ENCODE results near the gene PMVK.

Gene PMVK

GRCh38 chr1:154945962-154946850 lies 9.7 kb upstream of the PMVK start:
- Histone ChIP-seq H3K79me2 (ENCODE audit: insufficient read depth, low read length) (no peaks in the 10 kb centered on the region), H3K27me3 (ENCODE audit: insufficient read depth, low read length, poor library complexity) (no peaks in the 10 kb centered on the region), H3K36me3 (ENCODE audit: insufficient read depth, low read length) (peaks cover 39% of the 10 kb centered on the region), H3K4me1 (ENCODE audit: insufficient read depth, low read length) (peaks cover 24% of the 10 kb centered on the region), H3K27ac (ENCODE audit: low read length) (no peak overlapping the region), H3K9me3 (ENCODE audit: insufficient read depth, low read length, severe bottlenecking) (no peaks in the 10 kb centered on the region), H3K9ac (ENCODE audit: low read depth, low read length) (no peak overlapping the region), H4K20me1 (ENCODE audit: insufficient read depth, low read length) (peaks cover 3% of the 10 kb centered on the region; the same call in 1 of the 2 replicates), H3K4me3 (ENCODE audit: low read depth in 1 of 2, low read length in 2 of 2) (no peak overlapping the region), H2AFZ (ENCODE audit: low read depth, low read length) (no peak overlapping the region), H3K4me2 (ENCODE audit: insufficient read depth, low read length) (no peak overlapping the region)
- DNase-seq (no peak), ATAC-seq (ENCODE audit: insufficient read depth, low read depth) (no peak)
- TF ChIP-seq CTCF (IDR thresholded peaks at IDR 0.05; ENCODE audit: borderline replicate concordance, extremely low read depth, low read length, poor library complexity, severe bottlenecking) (no peak), EZH2 (IDR thresholded peaks at IDR 0.05; ENCODE audit: borderline replicate concordance, low read depth, low read length, severe bottlenecking) (no peak)

GRCh38 chr1:154945160-154945961 lies 8.8 kb upstream of the PMVK start:
- no peak overlapping the region for H3K27ac ChIP-seq (ENCODE audit: low read length)
- TF ChIP-seq EZH2 (IDR thresholded peaks at IDR 0.05; ENCODE audit: borderline replicate concordance, low read depth, low read length, severe bottlenecking) (no peak), CTCF (IDR thresholded peaks at IDR 0.05; ENCODE audit: borderline replicate concordance, extremely low read depth, low read length, poor library complexity, severe bottlenecking) (no peak)
- no peak overlapping the region for H2AFZ ChIP-seq (ENCODE audit: low read depth, low read length)
- H3K4me2 ChIP-seq (ENCODE audit: insufficient read depth, low read length): no peak overlapping the region
- H3K27me3 ChIP-seq (ENCODE audit: insufficient read depth, low read length, poor library complexity): no peaks in the 10 kb centered on the region
- H3K9ac ChIP-seq (ENCODE audit: low read depth, low read length): no peak overlapping the region
- H3K36me3 ChIP-seq (ENCODE audit: insufficient read depth, low read length): peaks cover 30% of the 10 kb centered on the region
- H3K4me1 ChIP-seq (ENCODE audit: insufficient read depth, low read length): peaks cover 25% of the 10 kb centered on the region
- H3K9me3 ChIP-seq (ENCODE audit: insufficient read depth, low read length, severe bottlenecking): no peaks in the 10 kb centered on the region
- no peak for DNase-seq
- H3K79me2 ChIP-seq (ENCODE audit: insufficient read depth, low read length): no peaks in the 10 kb centered on the region
- no peak for ATAC-seq (ENCODE audit: insufficient read depth, low read depth)
- no peak overlapping the region for H3K4me3 ChIP-seq (ENCODE audit: low read depth in 1 of 2, low read length in 2 of 2)
- no peaks in the 10 kb centered on the region; the same call in 1 of the 2 replicates for H4K20me1 ChIP-seq (ENCODE audit: insufficient read depth, low read length)

- no peak for TF ChIP-seq CTCF (IDR thresholded peaks at IDR 0.05; ENCODE audit: borderline replicate concordance, extremely low read depth, low read length, poor library complexity, severe bottlenecking)
- no peak for TF ChIP-seq EZH2 (IDR thresholded peaks at IDR 0.05; ENCODE audit: borderline replicate concordance, low read depth, low read length, severe bottlenecking)
- Histone ChIP-seq H3K27me3 (ENCODE audit: insufficient read depth, low read length, poor library complexity) (no peaks in the 10 kb centered on the region), H3K4me2 (ENCODE audit: insufficient read depth, low read length) (no peak overlapping the region), H3K36me3 (ENCODE audit: insufficient read depth, low read length) (peaks cover 28% of the 10 kb centered on the region), H4K20me1 (ENCODE audit: insufficient read depth, low read length) (no peaks in the 10 kb centered on the region; the same call in 1 of the 2 replicates), H2AFZ (ENCODE audit: low read depth, low read length) (no peak overlapping the region), H3K4me3 (ENCODE audit: low read depth in 1 of 2, low read length in 2 of 2) (no peak overlapping the region), H3K79me2 (ENCODE audit: insufficient read depth, low read length) (no peaks in the 10 kb centered on the region), H3K27ac (ENCODE audit: low read length) (0 out of 2 replicates have a peak overlapping the region, but pooled peaks have one; percentile 24), H3K4me1 (ENCODE audit: insufficient read depth, low read length) (peaks cover 29% of the 10 kb centered on the region), H3K9ac (ENCODE audit: low read depth, low read length) (no peak overlapping the region), H3K9me3 (ENCODE audit: insufficient read depth, low read length, severe bottlenecking) (no peaks in the 10 kb centered on the region)
- ATAC-seq (ENCODE audit: insufficient read depth, low read depth): no peak
- no peak for DNase-seq
Measured at GRCh38 chr1:154944401-154945159, 8.1 kb upstream of the PMVK start.
